ENCODE measurements around the gene PACRG.

PACRG gene

GRCh38 chr6:163010145-163010544 lies 282.4 kb downstream of the PACRG start:
- DNase-seq (ENCODE audit: low read depth), result no peak

DNA sequence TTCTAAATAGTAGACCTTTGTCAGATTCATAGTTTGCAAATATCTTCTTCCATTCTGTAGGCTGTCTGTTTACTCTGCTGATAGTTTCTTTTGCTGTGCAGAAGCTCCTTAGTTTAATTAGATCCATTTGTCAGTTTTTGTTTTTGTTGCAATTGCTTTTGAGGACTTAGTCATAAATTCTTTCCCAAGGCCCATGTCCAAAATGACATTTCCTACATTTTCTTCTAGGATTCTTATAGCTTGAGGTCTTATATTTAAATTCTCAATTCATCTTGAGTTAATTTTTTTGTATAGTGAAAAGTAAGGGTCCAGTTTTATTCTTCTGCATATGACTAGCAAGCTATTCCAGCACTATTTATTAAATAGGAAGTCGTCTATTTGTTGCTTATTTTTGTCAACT lies 287.0 kb downstream of the PACRG start:
- DNase-seq (ENCODE audit: low read depth), result no peak

DNA sequence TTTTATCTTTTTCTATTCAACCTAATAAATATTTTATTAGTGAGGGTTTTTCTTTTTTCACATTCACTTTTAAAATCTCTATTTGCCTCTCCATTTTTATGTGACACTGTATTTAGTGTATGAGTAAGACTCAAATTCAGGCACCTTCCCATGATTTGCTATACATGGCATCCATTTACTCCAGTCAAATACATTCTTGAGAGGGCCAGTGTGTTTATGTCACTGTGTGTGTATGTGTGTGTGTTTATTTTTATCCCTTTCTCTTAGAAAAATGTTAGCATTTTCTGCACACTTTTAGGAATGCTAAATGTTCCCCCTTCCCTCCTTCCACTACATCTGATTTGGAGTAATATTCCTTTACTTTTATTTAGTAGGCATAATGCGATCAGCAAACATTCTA lies 290.0 kb downstream of the PACRG start:
- DNase-seq (ENCODE audit: low read depth), result no peak

- no peak for DNase-seq (ENCODE audit: low read depth)
These were observed 292.2 kb downstream of the PACRG start for GRCh38 chr6:163019926-163020325.

- DNase-seq (ENCODE audit: low read depth), result no peak
These were observed 293.3 kb downstream of the PACRG start for GRCh38 chr6:163021054-163021453.

GRCh38 chr6:163023700-163024099 lies 295.9 kb downstream of the PACRG start:
- no peak for DNase-seq (ENCODE audit: low read depth)

DNA sequence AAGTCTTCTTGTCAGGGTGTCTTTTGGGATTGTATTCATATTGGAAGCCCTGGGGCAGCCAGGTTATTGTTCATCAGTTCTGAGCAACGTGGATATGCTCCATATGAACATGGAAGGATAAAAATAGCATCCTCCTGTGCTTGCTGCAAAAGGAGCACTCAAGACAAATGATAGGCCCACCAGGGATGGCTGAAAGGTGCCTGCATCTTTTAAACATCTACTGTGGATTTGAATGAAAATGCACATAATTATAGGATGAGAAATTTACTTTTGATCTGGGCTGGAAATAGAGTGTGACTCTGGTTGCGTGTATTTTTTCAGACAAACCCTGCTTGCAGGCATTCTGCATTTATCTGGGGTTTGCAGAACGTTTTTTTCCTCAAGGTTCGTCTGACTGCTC lies 299.1 kb downstream of the PACRG start:
- DNase-seq (ENCODE audit: low read depth), result no peak

- DNase-seq (ENCODE audit: low read depth), result no peak
These were observed 303.2 kb downstream of the PACRG start for GRCh38 chr6:163030980-163031379.

DNA sequence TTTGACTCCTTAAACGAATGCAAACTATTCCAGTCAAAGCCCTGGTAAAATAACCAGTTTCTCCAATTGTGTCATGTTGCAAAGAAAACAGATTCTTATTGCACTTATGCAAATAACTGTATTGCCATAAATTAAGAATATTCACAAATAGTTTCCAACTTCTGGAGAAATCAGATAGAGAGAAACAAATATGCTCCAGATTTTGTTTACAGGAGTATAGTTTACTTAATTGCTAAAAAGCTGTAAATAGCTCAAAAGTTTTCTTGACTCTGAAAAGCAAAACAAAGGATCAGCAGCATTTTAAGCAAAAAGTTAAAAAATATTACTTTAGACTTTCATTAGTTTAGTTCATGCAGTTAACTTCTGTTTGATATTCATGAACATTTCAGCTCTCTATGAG lies 304.2 kb downstream of the PACRG start:
- DNase-seq (ENCODE audit: low read depth), result no peak

GRCh38 chr6:163036160-163036645 lies 308.4 kb downstream of the PACRG start:
- no peak for DNase-seq (ENCODE audit: low read depth)

GRCh38 chr6:163038317-163038716 lies 310.5 kb downstream of the PACRG start:
- DNase-seq (ENCODE audit: low read depth), result no peak

- no peak for DNase-seq (ENCODE audit: low read depth)
These were observed 320.6 kb downstream of the PACRG start for GRCh38 chr6:163048345-163048744.

DNA sequence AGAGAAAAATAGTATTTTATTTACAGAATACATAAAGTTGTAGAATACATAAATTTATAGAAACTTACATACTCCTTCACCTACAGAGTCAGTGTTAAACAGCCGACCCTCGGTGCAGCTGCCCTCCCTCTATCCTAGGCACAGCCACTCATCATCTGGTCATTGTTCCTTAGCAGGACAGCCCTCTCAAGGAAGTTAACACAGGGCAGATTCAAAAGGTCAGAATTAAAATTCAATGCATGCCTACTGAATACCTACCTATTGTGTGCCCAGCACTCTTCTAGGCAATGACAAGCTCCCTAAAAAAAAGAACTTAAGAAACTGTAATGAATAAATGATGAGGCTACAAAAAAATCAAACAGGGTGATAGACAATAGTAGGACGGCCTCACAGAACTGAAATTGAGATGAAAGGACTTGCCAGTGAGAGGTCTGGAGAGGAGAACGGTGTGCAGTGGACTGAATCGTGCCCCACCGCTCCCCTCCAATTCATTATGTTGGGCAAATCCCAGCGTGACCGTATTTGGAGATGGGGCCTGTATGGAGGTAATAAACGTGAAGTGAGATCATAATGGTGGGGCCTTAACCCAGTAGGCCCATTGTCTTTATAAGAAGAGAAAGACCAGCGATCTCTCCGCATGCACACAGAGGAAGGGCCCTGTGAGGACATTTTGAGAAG lies 326.0 kb downstream of the PACRG start:
- DNase-seq (ENCODE audit: low read depth), result no peak

- no peak for DNase-seq (ENCODE audit: low read depth)
These were observed 326.9 kb downstream of the PACRG start for GRCh38 chr6:163054641-163055040.

DNA sequence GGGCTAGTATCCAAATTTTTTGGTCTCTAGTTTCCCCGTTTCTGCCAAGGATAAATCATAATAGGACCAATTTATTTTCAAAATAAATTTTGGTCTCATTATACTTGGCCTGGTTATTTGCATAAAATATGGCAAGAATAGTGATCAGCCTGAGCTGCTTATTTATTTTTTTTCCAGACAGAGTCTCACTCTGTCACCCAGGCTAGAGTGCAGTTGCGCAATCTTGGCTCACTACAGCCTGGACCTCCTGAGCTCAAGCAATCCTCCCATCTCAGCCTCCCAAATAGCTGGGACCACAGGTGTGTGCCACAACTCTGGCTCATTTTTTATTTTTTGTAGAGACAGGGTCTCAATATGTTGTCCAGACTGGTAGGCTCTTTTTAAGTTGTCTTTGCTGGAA lies 329.5 kb downstream of the PACRG start:
- no peak for DNase-seq (ENCODE audit: low read depth)

DNA sequence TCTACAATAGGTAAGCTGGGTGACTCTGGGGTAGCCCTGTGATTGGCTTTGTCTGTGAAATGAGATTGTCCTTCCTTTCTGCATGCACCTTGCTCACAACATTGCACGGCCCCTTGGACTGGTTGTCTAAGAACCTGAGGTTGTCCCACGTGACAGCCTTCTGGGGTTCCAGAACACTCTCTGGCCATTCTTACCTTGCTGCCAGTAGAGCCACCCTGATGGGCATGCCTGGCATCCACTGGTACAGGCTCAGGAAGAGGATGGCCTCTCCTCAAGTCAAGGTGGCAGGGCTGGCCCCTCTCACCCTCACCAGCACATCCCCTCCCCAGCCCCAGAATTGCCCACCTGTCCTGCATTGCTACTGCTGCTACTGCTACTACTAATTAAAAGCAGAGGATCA lies 335.0 kb downstream of the PACRG start:
- DNase-seq (ENCODE audit: low read depth), result no peak

DNA sequence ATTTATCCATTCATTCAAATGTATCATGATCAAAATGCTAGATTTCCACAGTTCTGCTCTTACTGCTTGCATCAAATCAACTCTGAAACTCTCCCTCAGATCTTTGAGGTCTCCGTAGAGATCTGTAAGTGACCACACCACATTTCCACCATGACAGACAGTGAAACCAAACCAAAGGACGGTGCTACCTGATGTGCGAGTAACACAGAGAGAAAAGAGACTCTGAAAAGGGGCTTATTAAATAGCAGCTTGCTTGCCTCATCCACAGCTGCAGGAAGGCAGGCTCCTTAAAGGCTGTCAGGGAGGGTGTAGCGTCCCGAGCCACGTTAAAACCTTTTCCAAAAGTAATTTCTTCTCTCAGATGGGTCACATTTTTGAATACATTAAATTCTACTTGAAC lies 335.8 kb downstream of the PACRG start:
- no peak for DNase-seq (ENCODE audit: low read depth)

DNA sequence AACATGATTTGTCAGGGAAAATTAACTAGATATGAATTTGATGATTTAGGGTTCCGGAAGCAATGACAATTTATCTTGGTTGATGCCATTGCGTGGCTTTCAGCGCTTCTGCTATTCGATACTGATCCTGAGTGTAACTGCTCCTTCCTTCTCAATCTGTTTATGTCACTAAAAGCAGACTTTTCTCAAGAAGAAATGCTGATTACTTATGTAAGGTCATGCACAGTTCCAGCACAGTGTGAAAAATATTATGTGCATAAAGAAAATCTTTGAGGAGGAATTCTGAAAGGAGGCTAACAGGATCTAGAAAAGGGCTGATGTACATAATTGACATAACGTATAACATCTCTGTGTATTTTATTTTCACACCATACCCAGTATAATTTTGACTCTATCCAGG lies 336.6 kb downstream of the PACRG start:
- no peak for DNase-seq (ENCODE audit: low read depth)

GRCh38 chr6:163066200-163066599 lies 338.4 kb downstream of the PACRG start:
- no peak for DNase-seq (ENCODE audit: low read depth)

DNA sequence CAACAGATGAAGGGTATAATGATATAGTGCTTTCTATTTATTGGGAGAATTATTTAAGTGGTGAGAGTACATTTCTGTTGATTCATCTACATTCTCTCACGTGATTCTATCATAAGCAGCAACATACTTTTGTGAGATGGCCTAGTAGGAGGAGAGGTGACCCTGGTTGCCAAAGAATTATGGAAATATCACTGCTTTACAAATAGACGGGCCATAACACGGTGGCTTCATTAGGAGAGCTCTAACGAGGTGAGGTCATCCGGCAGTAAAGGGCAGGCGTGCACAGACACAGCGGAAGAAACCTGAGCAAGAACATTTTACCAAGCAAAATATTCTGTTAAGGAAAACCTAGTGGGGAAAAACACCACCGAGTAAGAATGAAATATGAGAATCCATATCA lies 349.4 kb downstream of the PACRG start:
- DNase-seq (ENCODE audit: low read depth), result no peak

DNA sequence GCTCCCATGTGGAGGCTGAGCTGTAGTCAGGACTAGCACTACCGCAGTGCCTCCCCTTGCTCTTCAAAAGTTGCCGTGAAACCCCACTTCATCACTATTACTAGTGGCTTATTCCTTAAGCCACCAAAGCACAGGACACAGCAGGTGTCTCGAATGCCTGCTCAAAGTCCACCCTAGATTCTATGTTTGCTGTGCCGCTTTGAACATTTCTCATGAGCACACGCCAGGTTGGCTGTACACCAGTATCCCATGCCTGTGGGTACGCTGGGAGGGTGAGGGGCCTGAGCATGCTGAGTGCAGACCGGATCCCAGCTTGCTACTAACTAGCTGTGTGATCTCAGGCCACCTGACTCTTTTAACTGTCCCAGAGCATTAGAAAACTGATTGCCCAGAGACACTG lies 350.9 kb downstream of the PACRG start:
- DNase-seq (ENCODE audit: low read depth), result no peak

DNA sequence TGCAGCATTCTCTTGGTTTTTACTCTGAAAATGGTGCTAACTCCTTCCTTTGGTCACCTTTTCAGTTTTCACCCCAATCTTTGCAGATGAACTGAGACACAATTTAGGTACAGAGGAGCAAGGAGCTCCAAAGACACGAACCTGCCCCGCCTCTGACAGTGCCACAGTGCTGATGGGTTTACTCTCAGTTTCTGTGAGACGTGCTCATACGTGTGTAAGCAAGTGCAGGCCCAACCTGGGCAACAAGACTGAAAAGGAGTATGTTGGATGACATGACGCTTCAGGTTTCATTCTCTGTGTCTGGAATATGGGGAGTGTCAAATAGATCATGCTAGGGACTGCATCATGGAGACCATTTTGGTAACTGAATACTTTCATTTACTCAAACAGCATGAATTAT lies 352.5 kb downstream of the PACRG start:
- no peak for DNase-seq (ENCODE audit: low read depth)

DNA sequence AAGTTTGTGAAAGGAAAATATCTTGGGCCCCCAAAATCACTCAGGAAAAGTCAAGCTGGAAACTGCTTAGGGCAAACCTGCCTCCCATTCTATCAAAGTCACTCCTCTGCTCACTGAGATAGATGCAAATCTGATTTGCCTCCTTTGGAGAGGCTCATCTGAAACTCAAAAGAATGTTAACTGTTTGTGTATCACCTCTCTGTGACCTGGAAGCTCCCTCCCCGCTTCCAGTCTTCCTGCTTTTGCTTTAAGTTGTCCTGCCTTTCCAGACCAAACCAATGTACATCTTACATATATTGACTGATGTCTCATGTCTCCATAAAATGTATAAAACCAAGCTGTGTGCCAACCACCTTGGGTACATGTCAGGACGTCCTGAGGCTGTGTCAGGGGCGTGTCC lies 355.4 kb downstream of the PACRG start:
- DNase-seq (ENCODE audit: low read depth), result no peak

DNA sequence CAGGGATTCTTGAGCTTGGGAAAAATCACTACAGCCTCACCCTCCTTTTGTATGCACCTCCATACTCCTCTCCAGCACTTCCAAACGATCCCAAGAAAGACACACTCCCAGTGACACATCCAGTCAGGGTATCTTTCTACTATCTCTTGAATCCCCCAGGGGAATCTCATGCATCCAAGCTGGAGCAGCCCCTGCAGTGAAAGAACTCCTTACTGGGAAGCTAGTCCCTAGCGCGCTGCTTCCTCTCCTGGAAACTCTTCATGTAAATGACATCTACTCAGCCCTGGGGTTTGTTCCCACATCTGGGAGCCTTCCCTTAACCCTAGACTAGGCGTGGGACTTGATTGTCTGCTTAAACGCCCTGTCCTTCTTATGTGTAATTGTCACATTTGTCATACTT lies 357.7 kb downstream of the PACRG start:
- DNase-seq (ENCODE audit: low read depth), result no peak
